SK-N-SH (cell line): ENCODE data around the gene COX14. TPM values are rescaled to one million over a fixed set of nuclear protein-coding genes. Genes with fewer than 3 reads are reported as not detected.
A peak's percentile ranks its signal among the peaks of the same experiment; 100 is the strongest.

ENCODE experiments used
- CTCF ChIA-PET: fragments of 300-600, 350-600 bp; formaldehyde crosslinking; extraction: SDS; loops from one replicate; lab custom pipeline; 2021; lab: Yijun Ruan, JAX
- POLR2A ChIA-PET: fragments of 350-600 bp; sonication (Branson Sonifier 250); formaldehyde crosslinking; extraction: SDS; loops from one replicate; lab custom pipeline; 2020; ENCODE audit warnings: antibody characterized with exemption, inconsistent platforms; lab: Yijun Ruan, JAX
- DNase-seq: peaks from one replicate; pipeline ENCODE4 v3.0.0; 2012
- H2AFZ ChIP-seq: fragments of 200-600 bp; sonication (generic); 2 replicates; pipeline ENCODE4 v1.8.1; 2016; ENCODE audit warnings: antibody characterized with exemption, mild to moderate bottlenecking, low read depth
- H3F3A ChIP-seq: fragments of 200-600 bp; sonication (generic); replicated peaks from 2 replicates; pipeline ENCODE3; 2016; ENCODE audit warnings: antibody characterized with exemption, mild to moderate bottlenecking; ENCODE audit not compliant: insufficient read depth
- H3K27ac ChIP-seq, 2 experiments: fragments of 200-500 bp in 1 of 2; fragments of 200-600 bp in 1 of 2; sonication (Bioruptor generic) in 1 of 2; sonication (generic), shearing (Covaris generic) in 1 of 2; 2 replicates each; pipeline versions ENCODE4 v1.5.1 to v1.6.1; 2014 to 2016; ENCODE audit warnings: low read depth in 2 of 2, inconsistent platforms in 1 of 2, low read length in 1 of 2, mild to moderate bottlenecking in 1 of 2, mixed read lengths in 1 of 2
- H3K27me3 ChIP-seq: fragments of 200-600 bp; sonication (generic), shearing (Covaris generic); 2 replicates; pipeline ENCODE4 v1.6.1; 2016; ENCODE audit warnings: mixed run types; ENCODE audit not compliant: insufficient read depth
- H3K36me3 ChIP-seq, 2 experiments: fragments of 200-500 bp in 1 of 2; fragments of 200-600 bp in 1 of 2; sonication (Bioruptor generic) in 1 of 2; sonication (generic) in 1 of 2; replicated peaks in 1 of 2; 2 replicates each; pipeline versions ENCODE3 to v1.5.1; 2014 to 2016; ENCODE audit warnings: low read length in 1 of 2, mild to moderate bottlenecking in 1 of 2; ENCODE audit not compliant: insufficient read depth in 2 of 2, control insufficient read depth in 1 of 2
- H3K4me1 ChIP-seq, 2 experiments: fragments of 200-500 bp in 1 of 2; fragments of 200-600 bp in 1 of 2; sonication (Bioruptor generic) in 1 of 2; sonication (generic), shearing (Covaris generic) in 1 of 2; 2 replicates each; pipeline versions ENCODE4 v1.5.1 to v1.6.1; 2014 to 2016; ENCODE audit warnings: low read depth in 1 of 2, low read length in 1 of 2, mixed run types in 1 of 2; ENCODE audit not compliant: insufficient read depth in 2 of 2, control insufficient read depth in 1 of 2
- H3K4me2 ChIP-seq: fragments of 200-600 bp; sonication (generic), shearing (Covaris generic); 2 replicates; pipeline ENCODE4 v1.6.1; 2017; ENCODE audit warnings: mixed run types
- H3K4me3 ChIP-seq, 2 experiments: fragments of 200-500 bp in 1 of 2; fragments of 200-600 bp in 1 of 2; sonication (Bioruptor generic) in 1 of 2; sonication (generic), shearing (Covaris generic) in 1 of 2; 2 replicates each; pipeline versions ENCODE4 v1.5.1 to v1.8.1; 2014 to 2016; ENCODE audit warnings: low read depth in 2 of 2, inconsistent platforms in 1 of 2, low read length in 1 of 2, mild to moderate bottlenecking in 1 of 2, mixed read lengths in 1 of 2, moderate library complexity in 1 of 2
- H3K79me2 ChIP-seq: fragments of 200-600 bp; sonication (generic); 2 replicates; pipeline ENCODE4 v1.8.1; 2017; ENCODE audit warnings: mild to moderate bottlenecking; ENCODE audit not compliant: insufficient read depth
- H3K9ac ChIP-seq: fragments of 200-600 bp; sonication (generic); 2 replicates; pipeline ENCODE4 v1.6.1; 2017; ENCODE audit warnings: mixed run types
- H3K9me2 ChIP-seq: fragments of 200-600 bp; sonication (generic); 2 replicates; pipeline ENCODE4 v1.6.1; 2017; ENCODE audit warnings: mixed run types
- H3K9me3 ChIP-seq: fragments of 200-600 bp; sonication (generic); 2 replicates; pipeline ENCODE4 v1.6.1; 2017; ENCODE audit warnings: mixed run types, mild to moderate bottlenecking, moderate library complexity
- H4K20me1 ChIP-seq: fragments of 200-600 bp; sonication (generic); 2 replicates; pipeline ENCODE4 v1.6.1; 2017; ENCODE audit warnings: mild to moderate bottlenecking, mixed run types; ENCODE audit not compliant: insufficient read depth
- ELF1 ChIP-seq: IDR thresholded peaks from 2 replicates; pipeline ENCODE4 v1.4.0; 2012
- EP300 ChIP-seq, 2 experiments: IDR thresholded peaks; 2 replicates each; pipeline versions ENCODE4 v1.4.0 to v1.6.1; 2012; ENCODE audit warnings: borderline replicate concordance in 1 of 2, low read depth in 1 of 2, low read length in 1 of 2
- FOXJ3 ChIP-seq: sonication (generic); formaldehyde crosslinking; IDR thresholded peaks from 2 replicates; pipeline ENCODE4 v1.5.1; 2020; ENCODE audit warnings: mild to moderate bottlenecking, missing genetic modification reagents
- JUND ChIP-seq: IDR thresholded peaks from 2 replicates; pipeline ENCODE4 v1.4.0; 2012
- NRF1 ChIP-seq: IDR thresholded peaks from 2 replicates; pipeline ENCODE4 v1.6.1; 2012; ENCODE audit warnings: low read depth, mild to moderate bottlenecking, low read length
- POLR2AphosphoS5 ChIP-seq: IDR thresholded peaks from 2 replicates; pipeline ENCODE4 v1.6.1; 2012; ENCODE audit warnings: low read depth, low read length
- SMC3 ChIP-seq: IDR thresholded peaks from 2 replicates; pipeline ENCODE4 v1.6.1; 2012; ENCODE audit warnings: low read depth, low read length, improper control_type of control experiment
- TAF1 ChIP-seq: IDR thresholded peaks from 2 replicates; pipeline ENCODE4 v1.6.1; 2012; ENCODE audit warnings: low read depth, mild to moderate bottlenecking, low read length, moderate library complexity, borderline replicate concordance
- TCF12 ChIP-seq: IDR thresholded peaks from 2 replicates; pipeline ENCODE4 v1.4.0; 2012
- TEAD4 ChIP-seq: IDR thresholded peaks from 2 replicates; pipeline ENCODE4 v1.4.0; 2012; ENCODE audit warnings: mild to moderate bottlenecking, borderline replicate concordance; ENCODE audit not compliant: insufficient read depth
- WGBS: methylation state at CpG from one replicate; pipeline ENCODE4 v1.1.6; 2017; ENCODE audit warnings: low lambda C conversion rate; 5-methylcytosine and 5-hydroxymethylcytosine counted together
- polyA plus RNA-seq, 3 experiments: library from polyadenylated mRNA; depleted of rRNA; stranded (reverse); fragments of >200 nt; gene quantifications; 2 replicates each; pipeline ENCODE4 v1.2.3, GENCODE V29; 2012
- TF ChIP-seq, protein P1 (sequence below): IDR thresholded peaks from 2 replicates; pipeline ENCODE4 v1.4.0; 2012; ENCODE audit warnings: low read depth, borderline replicate concordance
- TF ChIP-seq, protein P2 (sequence below): fragments of 200-600 bp; sonication (generic); IDR thresholded peaks from 2 replicates; pipeline ENCODE4 v1.6.1; 2017; ENCODE audit warnings: antibody characterized with exemption, mild to moderate bottlenecking, moderate library complexity
- TF ChIP-seq, protein P3 (sequence below): IDR thresholded peaks from 2 replicates; pipeline ENCODE4 v1.6.1; 2012; ENCODE audit warnings: mild to moderate bottlenecking, low read depth, low read length, moderate library complexity
- TF ChIP-seq, protein P4 (sequence below): IDR thresholded peaks from 2 replicates; pipeline ENCODE4 v1.4.0; 2012; ENCODE audit warnings: low read depth, borderline replicate concordance
- TF ChIP-seq, protein P5 (sequence below): fragments of 150-350 bp; IDR thresholded peaks from 2 replicates; pipeline ENCODE4 v1.6.1; 2017; ENCODE audit warnings: antibody characterized with exemption, low read length, low read depth, borderline replicate concordance

The COX14 gene
- polyA plus RNA-seq, 1 of the 3 experiments (the other 2 are of a cell fraction), result 204 TPM

DNA sequence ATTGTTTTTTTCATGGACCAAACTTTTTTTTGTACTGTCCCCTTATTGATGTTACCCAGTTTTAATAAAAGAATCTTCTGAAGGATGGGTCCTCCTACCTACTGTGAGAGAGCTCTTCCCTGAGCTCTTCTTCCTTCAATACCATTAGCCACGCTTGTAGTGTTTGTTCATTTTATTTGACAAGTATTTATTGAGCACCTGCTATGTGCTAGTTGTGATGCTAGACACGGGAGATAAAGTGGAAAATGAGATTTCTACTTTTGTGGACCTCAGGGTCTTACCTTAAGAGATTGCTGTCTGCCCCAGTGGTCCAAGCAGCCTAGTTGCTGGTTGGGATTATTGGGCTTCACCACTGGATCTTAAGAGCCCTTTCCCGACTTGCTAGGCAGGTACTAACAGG lies 11.5 kb upstream of the COX14 start (continued):
- TF ChIP-seq, protein P1, sequence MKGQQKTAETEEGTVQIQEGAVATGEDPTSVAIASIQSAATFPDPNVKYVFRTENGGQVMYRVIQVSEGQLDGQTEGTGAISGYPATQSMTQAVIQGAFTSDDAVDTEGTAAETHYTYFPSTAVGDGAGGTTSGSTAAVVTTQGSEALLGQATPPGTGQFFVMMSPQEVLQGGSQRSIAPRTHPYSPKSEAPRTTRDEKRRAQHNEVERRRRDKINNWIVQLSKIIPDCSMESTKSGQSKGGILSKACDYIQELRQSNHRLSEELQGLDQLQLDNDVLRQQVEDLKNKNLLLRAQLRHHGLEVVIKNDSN, result no peak

DNA sequence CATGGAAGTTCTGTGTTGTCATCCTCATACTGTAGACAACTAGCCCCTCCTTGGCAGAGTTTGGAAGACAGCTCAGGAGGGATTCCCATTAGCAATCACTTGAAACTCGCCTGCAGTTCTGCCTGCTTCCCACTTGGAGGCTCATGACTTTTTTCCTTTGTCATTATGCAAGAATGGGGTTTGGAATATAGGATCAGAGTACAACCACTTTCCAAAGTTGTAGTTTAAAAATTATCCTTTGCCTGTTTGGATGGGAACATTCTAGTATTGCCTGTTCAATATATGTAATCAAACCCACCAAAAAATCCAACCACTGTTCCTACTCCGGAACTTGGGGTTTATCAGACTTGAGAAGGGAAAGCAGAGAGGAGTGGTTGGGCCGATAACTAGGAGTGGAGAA lies 10.4 kb upstream of the COX14 start:
- ChIA-PET CTCF (interaction anchor here (0.7 to 12.3 kb wide), 13 partner anchors 10 to 323 kb away, joined by 3 to 96 read pairs (median 4); partner anchors contain the start of gene COX14), POLR2A (interaction anchor here (0.7 to 2.5 kb wide), 3 partner anchors 11 to 16 kb away, joined by 3 to 11 read pairs (median 4); partner anchors contain the start of genes COX14 and SMARCD1)
- TF ChIP-seq SMC3 (peak; percentile 20; the same call in 1 of the 2 replicates), FOXJ3 (no peak), NRF1 (no peak)
- TF ChIP-seq, protein P2, sequence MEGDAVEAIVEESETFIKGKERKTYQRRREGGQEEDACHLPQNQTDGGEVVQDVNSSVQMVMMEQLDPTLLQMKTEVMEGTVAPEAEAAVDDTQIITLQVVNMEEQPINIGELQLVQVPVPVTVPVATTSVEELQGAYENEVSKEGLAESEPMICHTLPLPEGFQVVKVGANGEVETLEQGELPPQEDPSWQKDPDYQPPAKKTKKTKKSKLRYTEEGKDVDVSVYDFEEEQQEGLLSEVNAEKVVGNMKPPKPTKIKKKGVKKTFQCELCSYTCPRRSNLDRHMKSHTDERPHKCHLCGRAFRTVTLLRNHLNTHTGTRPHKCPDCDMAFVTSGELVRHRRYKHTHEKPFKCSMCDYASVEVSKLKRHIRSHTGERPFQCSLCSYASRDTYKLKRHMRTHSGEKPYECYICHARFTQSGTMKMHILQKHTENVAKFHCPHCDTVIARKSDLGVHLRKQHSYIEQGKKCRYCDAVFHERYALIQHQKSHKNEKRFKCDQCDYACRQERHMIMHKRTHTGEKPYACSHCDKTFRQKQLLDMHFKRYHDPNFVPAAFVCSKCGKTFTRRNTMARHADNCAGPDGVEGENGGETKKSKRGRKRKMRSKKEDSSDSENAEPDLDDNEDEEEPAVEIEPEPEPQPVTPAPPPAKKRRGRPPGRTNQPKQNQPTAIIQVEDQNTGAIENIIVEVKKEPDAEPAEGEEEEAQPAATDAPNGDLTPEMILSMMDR, result peak; percentile 58
- no peaks in the 10 kb centered on the region for H3K27me3 ChIP-seq
- H4K20me1 ChIP-seq, result no peaks in the 10 kb centered on the region
- no peak overlapping the region for H2AFZ ChIP-seq
- H3K4me2 ChIP-seq, result no peak overlapping the region
- H3K9me2 ChIP-seq, result no peaks in the 10 kb centered on the region
- peak; percentile 51 for DNase-seq
- peaks cover 35% of the 10 kb centered on the region for H3F3A ChIP-seq
- peaks cover 0 to 23% of the 10 kb centered on the region in 2 experiments; a peak in 1 of 4 replicates for H3K4me1 ChIP-seq
- peaks cover 34 to 38% of the 10 kb centered on the region in 2 experiments for H3K36me3 ChIP-seq
- H3K9me3 ChIP-seq, result no peaks in the 10 kb centered on the region
- no peaks in the 10 kb centered on the region for H3K79me2 ChIP-seq
- no peak overlapping the region for H3K4me3 ChIP-seq
- peak overlapping the region in 1 of 2 experiments; percentile 28; a peak in 2 of 4 replicates for H3K27ac ChIP-seq
- H3K9ac ChIP-seq, result no peak overlapping the region
- WGBS, result 80% methylated on average over 3 of the region's 3 CpGs

DNA sequence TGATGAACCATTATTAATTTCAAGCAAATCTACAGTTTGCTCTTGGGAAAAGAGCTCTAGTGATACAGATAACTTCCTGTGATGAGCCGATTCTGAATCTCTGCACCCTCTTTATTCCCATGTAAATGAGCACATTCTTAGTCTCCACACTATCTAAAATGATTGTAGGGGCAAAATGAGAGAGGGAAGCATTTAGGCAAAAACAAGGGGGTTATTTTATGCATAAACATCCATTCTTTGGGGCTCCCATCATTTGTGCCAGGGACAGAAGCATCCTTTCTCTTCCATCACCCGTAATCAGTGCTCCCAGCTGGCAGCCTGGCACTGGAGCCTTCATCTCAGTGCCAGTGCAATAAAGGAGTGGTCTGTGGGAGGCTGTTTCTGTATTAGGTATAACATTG lies 9.9 kb upstream of the COX14 start:
- H3K9me3 ChIP-seq, result no peaks in the 10 kb centered on the region
- POLR2A ChIA-PET, result interaction anchor here (0.7 to 2.5 kb wide), 3 partner anchors 10 to 17 kb away, joined by 3 to 11 read pairs (median 4); partner anchors contain the start of genes COX14 and SMARCD1
- H3K27me3 ChIP-seq, result no peaks in the 10 kb centered on the region
- peak overlapping the region; percentile 28 to 39; a peak in 2 of 4 replicates for H3K27ac ChIP-seq
- no peaks in the 10 kb centered on the region for H4K20me1 ChIP-seq
- CTCF ChIA-PET, result interaction anchor here (0.9 to 12.3 kb wide), 11 partner anchors 9 to 73 kb away, joined by 3 to 96 read pairs (median 4); partner anchors contain the start of genes CERS5 and COX14
- whole genome bisulfite sequencing, result 100% methylated on average over 2 of the region's 2 CpGs
- H3K79me2 ChIP-seq, result no peaks in the 10 kb centered on the region
- H3K36me3 ChIP-seq, result peaks cover 29 to 33% of the 10 kb centered on the region in 2 experiments
- no peak overlapping the region for H2AFZ ChIP-seq
- H3K4me2 ChIP-seq, result no peak overlapping the region
- H3K9ac ChIP-seq, result no peak overlapping the region
- no peak overlapping the region for H3K4me3 ChIP-seq
- no peak for DNase-seq
- H3F3A ChIP-seq, result peaks cover 35% of the 10 kb centered on the region
- H3K9me2 ChIP-seq, result no peaks in the 10 kb centered on the region
- peaks cover 0 to 23% of the 10 kb centered on the region in 2 experiments; a peak in 1 of 4 replicates for H3K4me1 ChIP-seq
- TF ChIP-seq JUND (no peak), FOXJ3 (no peak), TAF1 (no peak), ELF1 (no peak), EP300 (IDR thresholded peaks at IDR 0.05; ENCODE audit: borderline replicate concordance in 1 of 2, low read depth in 1 of 2, low read length in 1 of 2) (no peak), TEAD4 (no peak), NRF1 (no peak), POLR2AphosphoS5 (no peak), TCF12 (no peak)
- TF ChIP-seq, protein P3, sequence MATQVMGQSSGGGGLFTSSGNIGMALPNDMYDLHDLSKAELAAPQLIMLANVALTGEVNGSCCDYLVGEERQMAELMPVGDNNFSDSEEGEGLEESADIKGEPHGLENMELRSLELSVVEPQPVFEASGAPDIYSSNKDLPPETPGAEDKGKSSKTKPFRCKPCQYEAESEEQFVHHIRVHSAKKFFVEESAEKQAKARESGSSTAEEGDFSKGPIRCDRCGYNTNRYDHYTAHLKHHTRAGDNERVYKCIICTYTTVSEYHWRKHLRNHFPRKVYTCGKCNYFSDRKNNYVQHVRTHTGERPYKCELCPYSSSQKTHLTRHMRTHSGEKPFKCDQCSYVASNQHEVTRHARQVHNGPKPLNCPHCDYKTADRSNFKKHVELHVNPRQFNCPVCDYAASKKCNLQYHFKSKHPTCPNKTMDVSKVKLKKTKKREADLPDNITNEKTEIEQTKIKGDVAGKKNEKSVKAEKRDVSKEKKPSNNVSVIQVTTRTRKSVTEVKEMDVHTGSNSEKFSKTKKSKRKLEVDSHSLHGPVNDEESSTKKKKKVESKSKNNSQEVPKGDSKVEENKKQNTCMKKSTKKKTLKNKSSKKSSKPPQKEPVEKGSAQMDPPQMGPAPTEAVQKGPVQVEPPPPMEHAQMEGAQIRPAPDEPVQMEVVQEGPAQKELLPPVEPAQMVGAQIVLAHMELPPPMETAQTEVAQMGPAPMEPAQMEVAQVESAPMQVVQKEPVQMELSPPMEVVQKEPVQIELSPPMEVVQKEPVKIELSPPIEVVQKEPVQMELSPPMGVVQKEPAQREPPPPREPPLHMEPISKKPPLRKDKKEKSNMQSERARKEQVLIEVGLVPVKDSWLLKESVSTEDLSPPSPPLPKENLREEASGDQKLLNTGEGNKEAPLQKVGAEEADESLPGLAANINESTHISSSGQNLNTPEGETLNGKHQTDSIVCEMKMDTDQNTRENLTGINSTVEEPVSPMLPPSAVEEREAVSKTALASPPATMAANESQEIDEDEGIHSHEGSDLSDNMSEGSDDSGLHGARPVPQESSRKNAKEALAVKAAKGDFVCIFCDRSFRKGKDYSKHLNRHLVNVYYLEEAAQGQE, result no peak
- TF ChIP-seq, protein P4, sequence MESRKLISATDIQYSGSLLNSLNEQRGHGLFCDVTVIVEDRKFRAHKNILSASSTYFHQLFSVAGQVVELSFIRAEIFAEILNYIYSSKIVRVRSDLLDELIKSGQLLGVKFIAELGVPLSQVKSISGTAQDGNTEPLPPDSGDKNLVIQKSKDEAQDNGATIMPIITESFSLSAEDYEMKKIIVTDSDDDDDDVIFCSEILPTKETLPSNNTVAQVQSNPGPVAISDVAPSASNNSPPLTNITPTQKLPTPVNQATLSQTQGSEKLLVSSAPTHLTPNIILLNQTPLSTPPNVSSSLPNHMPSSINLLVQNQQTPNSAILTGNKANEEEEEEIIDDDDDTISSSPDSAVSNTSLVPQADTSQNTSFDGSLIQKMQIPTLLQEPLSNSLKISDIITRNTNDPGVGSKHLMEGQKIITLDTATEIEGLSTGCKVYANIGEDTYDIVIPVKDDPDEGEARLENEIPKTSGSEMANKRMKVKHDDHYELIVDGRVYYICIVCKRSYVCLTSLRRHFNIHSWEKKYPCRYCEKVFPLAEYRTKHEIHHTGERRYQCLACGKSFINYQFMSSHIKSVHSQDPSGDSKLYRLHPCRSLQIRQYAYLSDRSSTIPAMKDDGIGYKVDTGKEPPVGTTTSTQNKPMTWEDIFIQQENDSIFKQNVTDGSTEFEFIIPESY, result no peak
- TF ChIP-seq, protein P5, sequence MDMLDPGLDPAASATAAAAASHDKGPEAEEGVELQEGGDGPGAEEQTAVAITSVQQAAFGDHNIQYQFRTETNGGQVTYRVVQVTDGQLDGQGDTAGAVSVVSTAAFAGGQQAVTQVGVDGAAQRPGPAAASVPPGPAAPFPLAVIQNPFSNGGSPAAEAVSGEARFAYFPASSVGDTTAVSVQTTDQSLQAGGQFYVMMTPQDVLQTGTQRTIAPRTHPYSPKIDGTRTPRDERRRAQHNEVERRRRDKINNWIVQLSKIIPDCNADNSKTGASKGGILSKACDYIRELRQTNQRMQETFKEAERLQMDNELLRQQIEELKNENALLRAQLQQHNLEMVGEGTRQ, result no peak
